ENCODE measurements around the gene SKAP2.

GRCh38 chr7:26687032-26687431 is 177.4 kb downstream of the SKAP2 start:
- TF ChIP-seq POLR2A (IDR thresholded peaks at IDR 0.05; ENCODE audit: low read depth, low read length) = no peak
- TF ChIP-seq POLR2AphosphoS5 (IDR thresholded peaks at IDR 0.05; ENCODE audit: low read depth, low read length) = no peak
- no peak for TF ChIP-seq TAF1 (IDR thresholded peaks at IDR 0.05; ENCODE audit: borderline replicate concordance, low read depth, low read length)
